ENCODE data around the gene DOCK4.

GRCh38 chr7:111873326-111873646 is 332.9 kb downstream of the DOCK4 start:
- TF ChIP-seq POLR2A (IDR thresholded peaks at IDR 0.05) (no peak), CTCF (IDR thresholded peaks at IDR 0.05) (no peak)
